H1 (cell line): ENCODE data around the gene ZAP70. TPM values are rescaled to one million over a fixed set of nuclear protein-coding genes. Genes with fewer than 3 reads are reported as not detected.

Experiments used
- CTCF ChIA-PET: fragments of 300-600 bp; sonication (Branson Sonifier 250); formaldehyde crosslinking; loops from one replicate; lab custom pipeline; 2021; ENCODE audit not compliant: partially characterized antibody; lab: Charles Lee
- POLR2A ChIA-PET: fragments of 300-600 bp; sonication (Branson Sonifier 250); formaldehyde crosslinking; loops from one replicate; lab custom pipeline; 2021; ENCODE audit warnings: inconsistent platforms; ENCODE audit not compliant: partially characterized antibody; lab: Charles Lee
- DNase-seq, 2 experiments: peaks; one replicate each; pipeline versions ENCODE4 v3.0.0 to v3.0.0-alpha.2; 2010 to 2022; ENCODE audit warnings: low spot score in 2 of 2, low read depth in 1 of 2, mixed read lengths in 1 of 2
- FAIRE-seq: peaks from 2 replicates; lab custom pipeline; 2011; peaks lifted over from hg19 to GRCh38; lab: Jason Lieb, UNC
- H2AFZ ChIP-seq: 2 replicates; pipeline ENCODE4 v1.8.1; 2012; ENCODE audit warnings: low read length, inconsistent platforms
- H2AK5ac ChIP-seq: 2 replicates; pipeline ENCODE4 v1.6.1; 2013; ENCODE audit warnings: low read depth, low read length
- H2BK120ac ChIP-seq: replicated peaks from 2 replicates; pipeline ENCODE3; 2013; ENCODE audit warnings: low read depth, low read length, inconsistent platforms
- H2BK12ac ChIP-seq: 2 replicates; pipeline ENCODE4 v1.6.1; 2013; ENCODE audit warnings: low read depth, low read length
- H2BK15ac ChIP-seq: 2 replicates; pipeline ENCODE4 v1.6.1; 2013; ENCODE audit warnings: low read length
- H2BK20ac ChIP-seq: 2 replicates; pipeline ENCODE4 v1.6.1; 2013; ENCODE audit warnings: low read length
- H2BK5ac ChIP-seq: 2 replicates; pipeline ENCODE4 v1.6.1; 2013; ENCODE audit warnings: low read depth, low read length
- H3K14ac ChIP-seq: 2 replicates; pipeline ENCODE4 v1.6.1; 2013; ENCODE audit warnings: inconsistent platforms; ENCODE audit not compliant: insufficient read length
- H3K18ac ChIP-seq: 2 replicates; pipeline ENCODE4 v1.6.1; 2013; ENCODE audit warnings: low read length; ENCODE audit errors: extremely low read depth
- H3K23ac ChIP-seq: 2 replicates; pipeline ENCODE4 v1.6.1; 2013; ENCODE audit warnings: inconsistent platforms; ENCODE audit not compliant: insufficient read length
- H3K23me2 ChIP-seq: 2 replicates; pipeline ENCODE4 v1.6.1; 2013; ENCODE audit warnings: low read depth, low read length
- H3K27ac ChIP-seq: 2 replicates; pipeline ENCODE4 v1.6.1; 2011; ENCODE audit warnings: low read depth, low read length, inconsistent platforms
- H3K27me3 ChIP-seq, 4 experiments: replicated peaks in 1 of 4; 1 replicate in 1 of 4; 2 replicates in 3 of 4; pipeline versions ENCODE4 v1.6.1 to v1.8.1; 2011 to 2013; ENCODE audit warnings: low read length in 3 of 4, mild to moderate bottlenecking in 3 of 4, inconsistent platforms in 2 of 4, mixed read lengths in 2 of 4, moderate library complexity in 1 of 4; ENCODE audit not compliant: control insufficient read depth in 3 of 4, insufficient read depth in 3 of 4; ENCODE audit errors: extremely low read depth in 1 of 4
- H3K36me3 ChIP-seq, 4 experiments: 2 replicates each; pipeline versions ENCODE4 v1.6.1 to v1.8.1; 2011 to 2013; ENCODE audit warnings: mild to moderate bottlenecking in 4 of 4, low read length in 3 of 4, moderate library complexity in 2 of 4, control low read depth in 1 of 4, inconsistent platforms in 1 of 4; ENCODE audit not compliant: insufficient read depth in 4 of 4, control insufficient read depth in 2 of 4
- H3K4ac ChIP-seq: replicated peaks from 2 replicates; pipeline ENCODE3; 2013; ENCODE audit warnings: low read length, low read depth, mixed read lengths, inconsistent platforms; ENCODE audit not compliant: insufficient read length
- H3K4me1 ChIP-seq, 4 experiments: replicated peaks in 1 of 4; 1 replicate in 1 of 4; 2 replicates in 3 of 4; pipeline versions ENCODE4 v1.6.1 to v1.8.1; 2011 to 2013; ENCODE audit warnings: low read length in 3 of 4, inconsistent platforms in 2 of 4, mixed read lengths in 1 of 4; ENCODE audit not compliant: insufficient read depth in 4 of 4, control insufficient read depth in 3 of 4
- H3K4me2 ChIP-seq, 2 experiments: 2 replicates each; pipeline versions ENCODE4 v1.6.1 to v1.8.1; 2011 to 2013; ENCODE audit warnings: low read depth in 2 of 2, low read length in 2 of 2, control low read depth in 1 of 2, inconsistent platforms in 1 of 2, mild to moderate bottlenecking in 1 of 2; ENCODE audit not compliant: insufficient read depth in 1 of 2
- H3K4me3 ChIP-seq, 4 experiments: fragments of 200-600, 300-600 bp in 1 of 4; sonication (generic), shearing (Covaris generic), sonication (Bioruptor Twin) in 1 of 4; 2 replicates each; pipeline versions ENCODE4 v1.5.1 to v1.8.1; 2011 to 2016; ENCODE audit warnings: low read length in 4 of 4, low read depth in 3 of 4, control low read depth in 2 of 4, inconsistent platforms in 2 of 4, mild to moderate bottlenecking in 2 of 4, mixed read lengths in 1 of 4, moderate library complexity in 1 of 4; ENCODE audit not compliant: insufficient read depth in 2 of 4; ENCODE audit errors: extremely low read depth in 1 of 4
- H3K56ac ChIP-seq: replicated peaks from 2 replicates; pipeline ENCODE3; 2013; ENCODE audit warnings: low read depth, mild to moderate bottlenecking, mixed read lengths, low read length, inconsistent platforms; ENCODE audit not compliant: insufficient read length
- H3K79me1 ChIP-seq: 2 replicates; pipeline ENCODE4 v1.6.1; 2013; ENCODE audit warnings: low read depth, low read length, control low read depth
- H3K79me2 ChIP-seq, 2 experiments: 2 replicates each; pipeline versions ENCODE4 v1.6.1 to v1.8.1; 2012 to 2013; ENCODE audit warnings: low read length in 2 of 2, mild to moderate bottlenecking in 2 of 2, inconsistent platforms in 1 of 2; ENCODE audit not compliant: insufficient read depth in 2 of 2, control insufficient read depth in 1 of 2
- H3K9ac ChIP-seq, 4 experiments: replicated peaks in 1 of 4; 1 replicate in 1 of 4; 2 replicates in 3 of 4; pipeline versions ENCODE4 v1.6.1 to v1.8.1; 2011 to 2013; ENCODE audit warnings: low read depth in 3 of 4, low read length in 3 of 4, control low read depth in 2 of 4, mild to moderate bottlenecking in 2 of 4, moderate library complexity in 2 of 4, inconsistent platforms in 1 of 4; ENCODE audit errors: extremely low read depth in 1 of 4
- H3K9me3 ChIP-seq, 2 experiments: 2 replicates each; pipeline versions ENCODE4 v1.6.1 to v1.8.1; 2012 to 2013; ENCODE audit warnings: mild to moderate bottlenecking in 2 of 2, moderate library complexity in 2 of 2, control low read depth in 1 of 2, inconsistent platforms in 1 of 2, low read depth in 1 of 2, low read length in 1 of 2, mixed read lengths in 1 of 2; ENCODE audit not compliant: insufficient read depth in 2 of 2
- H4K20me1 ChIP-seq, 2 experiments: replicated peaks in 1 of 2; 2 replicates each; pipeline versions ENCODE3 to v1.8.1; 2011 to 2013; ENCODE audit warnings: inconsistent platforms in 2 of 2, low read length in 2 of 2, mild to moderate bottlenecking in 1 of 2; ENCODE audit not compliant: insufficient read depth in 2 of 2, control insufficient read depth in 1 of 2
- H4K5ac ChIP-seq: 2 replicates; pipeline ENCODE4 v1.6.1; 2013; ENCODE audit warnings: low read length, low read depth, mixed read lengths, inconsistent platforms; ENCODE audit not compliant: insufficient read length
- H4K8ac ChIP-seq: 2 replicates; pipeline ENCODE4 v1.8.0; 2013; ENCODE audit warnings: mild to moderate bottlenecking, moderate library complexity, low read length, inconsistent platforms; ENCODE audit not compliant: insufficient read depth; ENCODE audit errors: extremely low read depth
- H4K91ac ChIP-seq: replicated peaks from 2 replicates; pipeline ENCODE3; 2013; ENCODE audit warnings: low read length, mixed read lengths, inconsistent platforms; ENCODE audit not compliant: insufficient read length
- CHD2 ChIP-seq: IDR thresholded peaks from 2 replicates; pipeline ENCODE4 v1.6.1; 2012; ENCODE audit warnings: low read length, improper control_type of control experiment
- CTBP2 ChIP-seq: IDR thresholded peaks from 2 replicates; pipeline ENCODE4 v1.7.0; 2011; ENCODE audit warnings: borderline replicate concordance, mild to moderate bottlenecking, moderate library complexity, mixed read lengths, low read length; ENCODE audit not compliant: insufficient read depth, insufficient read length
- FOSL1 ChIP-seq: IDR thresholded peaks from 2 replicates; pipeline ENCODE4 v1.6.1; 2011; ENCODE audit warnings: mild to moderate bottlenecking, low read depth, low read length, moderate library complexity; ENCODE audit not compliant: insufficient read depth
- HDAC2 ChIP-seq, 2 experiments: fragments of 300-600 bp in 1 of 2; sonication (generic) in 1 of 2; IDR thresholded peaks; 2 replicates each; pipeline ENCODE4 v1.6.1; 2011 to 2012; ENCODE audit warnings: low read depth in 2 of 2, low read length in 2 of 2, mild to moderate bottlenecking in 2 of 2, moderate library complexity in 2 of 2, borderline replicate concordance in 1 of 2, inconsistent platforms in 1 of 2
- HDAC6 ChIP-seq: IDR thresholded peaks from one replicate; pipeline ENCODE4 v1.7.1; 2012; ENCODE audit warnings: low read depth, mild to moderate bottlenecking, inconsistent platforms, low read length, moderate library complexity
- KDM1A ChIP-seq: fragments of 200-600, 300-600 bp; sonication (generic); IDR thresholded peaks from 2 replicates; pipeline ENCODE4 v1.7.1; 2016; ENCODE audit warnings: mild to moderate bottlenecking, low read length, borderline replicate concordance
- MAFK ChIP-seq: IDR thresholded peaks from 2 replicates; pipeline ENCODE4 v1.6.1; 2012; ENCODE audit warnings: low read depth, mild to moderate bottlenecking, improper control_type of control experiment, low read length
- NRF1 ChIP-seq: IDR thresholded peaks from 2 replicates; pipeline ENCODE4 v1.6.1; 2011; ENCODE audit warnings: mild to moderate bottlenecking, low read depth, low read length, improper control_type of control experiment
- POLR2A ChIP-seq, 2 experiments: IDR thresholded peaks; 1 replicate in 1 of 2; 2 replicates in 1 of 2; pipeline ENCODE4 v1.6.1; 2011; ENCODE audit warnings: low read depth in 2 of 2, low read length in 2 of 2, mild to moderate bottlenecking in 2 of 2; ENCODE audit errors: control extremely low read depth in 1 of 2
- RBBP5 ChIP-seq: IDR thresholded peaks from 2 replicates; pipeline ENCODE4 v1.7.1; 2012; ENCODE audit warnings: low read depth, mild to moderate bottlenecking, inconsistent platforms, low read length, moderate library complexity, borderline replicate concordance
- SIX5 ChIP-seq: IDR thresholded peaks from 2 replicates; pipeline ENCODE4 v1.6.1; 2011; ENCODE audit warnings: mild to moderate bottlenecking, low read depth, low read length
- SRF ChIP-seq: IDR thresholded peaks from 2 replicates; pipeline ENCODE4 v1.6.1; 2011; ENCODE audit warnings: mild to moderate bottlenecking, low read depth, low read length, moderate library complexity
- WGBS, 2 experiments: shearing (Covaris generic) in 1 of 2; methylation state at CpG; one replicate each; pipeline versions ENCODE4 v1.1.6 to v1.1.7; 2013 to 2015; ENCODE audit warnings: low lambda C conversion rate in 2 of 2, mixed read lengths in 2 of 2, inconsistent platforms in 1 of 2, low coverage in 1 of 2, missing lambda C conversion rate in 1 of 2; ENCODE audit not compliant: insufficient replicate concordance in 2 of 2, insufficient coverage in 1 of 2, insufficient read length in 1 of 2; ENCODE audit errors: extremely low coverage in 1 of 2, missing lambda C conversion rate in 1 of 2; 5-methylcytosine and 5-hydroxymethylcytosine counted together
- polyA plus RNA-seq, 7 experiments: library from polyadenylated mRNA; depleted of rRNA in 3 of 7; stranded (reverse) in 5 of 7; unstranded in 2 of 7; fragments of >200 nt in 5 of 7; fragments of 200-250 nt in 2 of 7; gene quantifications; 1 replicate in 5 of 7; 2 replicates in 1 of 7; 4 replicates in 1 of 7; pipeline versions ENCODE4 v1.2.1 to v1.2.3, GENCODE V29; 2011 to 2013; ENCODE audit warnings: missing spikeins in 2 of 7, mixed read lengths in 2 of 7
- total RNA-seq: library from RNA; stranded (reverse); fragmentation: NEBNext Ultra II Directional; extraction: Animal tissue kit (Norgen Biotek cat#: 25700); gene quantifications from 2 replicates; pipeline ENCODE4 v1.2.1, GENCODE V29; 2021

The ZAP70 gene
- total and polyA plus RNA-seq, 2 of the 8 experiments (the other 6 are each of a cell fraction or from before 2014, with no cell fraction given) = 0.15 TPM; not detected in 1

DNA sequence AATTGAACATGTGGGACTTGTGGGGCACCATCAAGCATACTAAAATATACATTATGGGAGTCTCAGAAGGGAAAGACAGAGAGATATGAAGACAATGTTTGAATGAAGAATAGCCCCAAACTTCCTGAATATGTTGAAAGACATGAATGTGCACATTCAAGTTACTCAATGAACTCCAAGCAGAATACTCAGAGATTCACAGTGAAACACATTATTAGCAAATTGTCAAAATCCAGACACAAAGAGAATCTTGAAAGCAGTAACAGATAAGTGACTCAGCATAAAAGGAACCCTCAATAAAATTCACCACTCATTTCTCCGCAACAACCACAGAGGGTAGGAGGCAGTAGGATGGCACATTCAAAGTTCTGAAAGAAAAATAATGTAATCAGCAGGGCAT lies 35.1 kb upstream of the ZAP70 start:
- Histone ChIP-seq H2AFZ (no peak overlapping the region), H3K23ac (no peak overlapping the region), H4K91ac (no peak overlapping the region), H3K4ac (no peak overlapping the region), H2BK12ac (no peak overlapping the region), H3K56ac (no peak overlapping the region), H2BK20ac (no peak overlapping the region), H2AK5ac (no peak overlapping the region), H4K20me1 (no peaks in the 10 kb centered on the region), H3K27ac (no peak overlapping the region), H3K14ac (no peak overlapping the region), H3K23me2 (no peaks in the 10 kb centered on the region), H4K5ac (no peak overlapping the region), H3K27me3 (no peaks in the 10 kb centered on the region), H3K9ac (no peak overlapping the region), H3K4me3 (no peak overlapping the region), H3K36me3 (no peaks in the 10 kb centered on the region), H3K79me1 (no peaks in the 10 kb centered on the region), H2BK120ac (no peak overlapping the region), H3K4me1 (0 out of 7 replicates have a peak, but pooled peaks cover 0 to 3% (median under 1%) of the 10 kb centered on the region in 4 experiments), H2BK15ac (no peak overlapping the region), H2BK5ac (no peak overlapping the region), H3K79me2 (no peaks in the 10 kb centered on the region), H3K18ac (no peak overlapping the region), H3K4me2 (no peak overlapping the region), H3K9me3 (peaks cover 2 to 4% of the 10 kb centered on the region in 2 experiments; a peak in 1 of 4 replicates), H4K8ac (no peak overlapping the region)
- DNase-seq (no peak), FAIRE-seq (no peak)
- TF ChIP-seq SIX5 (no peak), HDAC6 (no peak), HDAC2 (IDR thresholded peaks at IDR 0.05; ENCODE audit: borderline replicate concordance in 1 of 2, low read depth in 2 of 2, low read length in 2 of 2) (no peak), CHD2 (no peak), NRF1 (no peak), POLR2A (IDR thresholded peaks at IDR 0.05; ENCODE audit: control extremely low read depth in 1 of 2, low read depth in 2 of 2, low read length in 2 of 2) (no peak), RBBP5 (no peak), KDM1A (no peak), MAFK (no peak), SRF (no peak), CTBP2 (no peak), FOSL1 (no peak)
- WGBS, 2 experiments = 80% methylated on average over 1 of the region's 1 CpG; no CpG with 5 or more reads in 1 of the 2 experiments
- ChIA-PET CTCF (interaction anchor here (0.7 to 4.5 kb wide), 2 partner anchors 20 to 81 kb away, joined by 3 to 35 read pairs; no protein-coding TSS in a partner anchor), POLR2A (no interaction called here)
